H9 (cell line): ENCODE measurements around the gene FNDC4. TPM values are rescaled to one million over a fixed set of nuclear protein-coding genes. Genes with fewer than 3 reads are reported as not detected.
"Not testable (repeated sequence)": the region's sequence is repeated elsewhere in the genome, so short reads cannot be mapped to it uniquely, and the experiment has no call there.

ENCODE experiments used
- DNase-seq: peaks from one replicate; pipeline ENCODE4 v3.0.0-alpha.2; 2017
- H2AFZ ChIP-seq: one replicate; pipeline ENCODE4 v1.6.1; 2013; ENCODE audit warnings: mild to moderate bottlenecking, low read length, control low read depth, moderate library complexity
- H2AK5ac ChIP-seq: 2 replicates; pipeline ENCODE4 v1.6.1; 2013; ENCODE audit warnings: low read length, control low read depth, mixed read lengths; ENCODE audit not compliant: insufficient read length
- H2BK120ac ChIP-seq: one replicate; pipeline ENCODE4 v1.6.1; 2013; ENCODE audit warnings: low read depth, mild to moderate bottlenecking, low read length, control low read depth, inconsistent platforms; ENCODE audit not compliant: poor library complexity, severe bottlenecking
- H2BK12ac ChIP-seq: 2 replicates; pipeline ENCODE4 v1.6.1; 2013; ENCODE audit warnings: low read length, control low read depth, mixed read lengths, low read depth; ENCODE audit not compliant: insufficient read length
- H2BK15ac ChIP-seq: 2 replicates; pipeline ENCODE4 v1.6.1; 2013; ENCODE audit warnings: low read depth, low read length, control low read depth
- H2BK20ac ChIP-seq: one replicate; pipeline ENCODE4 v1.6.1; 2013; ENCODE audit warnings: low read depth, mild to moderate bottlenecking, low read length, control low read depth, inconsistent platforms; ENCODE audit not compliant: poor library complexity, severe bottlenecking
- H2BK5ac ChIP-seq: 2 replicates; pipeline ENCODE4 v1.6.1; 2013; ENCODE audit warnings: low read length, control low read depth, mixed read lengths; ENCODE audit not compliant: insufficient read length
- H3K14ac ChIP-seq: 2 replicates; pipeline ENCODE4 v1.6.1; 2013; ENCODE audit warnings: low read length, control low read depth; ENCODE audit not compliant: insufficient read depth
- H3K18ac ChIP-seq: 2 replicates; pipeline ENCODE4 v1.6.1; 2013; ENCODE audit warnings: low read depth, mild to moderate bottlenecking, mixed read lengths, low read length, control low read depth; ENCODE audit not compliant: insufficient read length
- H3K23ac ChIP-seq: 2 replicates; pipeline ENCODE4 v1.6.1; 2013; ENCODE audit warnings: low read length, control low read depth, mixed read lengths, low read depth; ENCODE audit not compliant: insufficient read length
- H3K23me2 ChIP-seq: 2 replicates; pipeline ENCODE4 v1.6.1; 2013; ENCODE audit warnings: low read depth, mild to moderate bottlenecking, mixed read lengths, low read length, control low read depth; ENCODE audit not compliant: insufficient read length, poor library complexity, severe bottlenecking
- H3K27ac ChIP-seq: 2 replicates; pipeline ENCODE4 v1.5.1; 2013; ENCODE audit warnings: low read length, control low read depth, mixed read lengths, low read depth; ENCODE audit not compliant: insufficient read length
- H3K27me3 ChIP-seq: 2 replicates; pipeline ENCODE4 v1.6.1; 2013; ENCODE audit warnings: low read length, control low read depth, inconsistent platforms; ENCODE audit not compliant: insufficient read depth
- H3K4ac ChIP-seq: 2 replicates; pipeline ENCODE4 v1.6.1; 2013; ENCODE audit warnings: low read depth, mild to moderate bottlenecking, control low read depth, inconsistent platforms, low read length, moderate library complexity
- H3K4me1 ChIP-seq: 2 replicates; pipeline ENCODE4 v1.6.1; 2013; ENCODE audit warnings: low read length, control low read depth, inconsistent platforms; ENCODE audit not compliant: insufficient read depth
- H3K4me2 ChIP-seq: 2 replicates; pipeline ENCODE4 v1.6.1; 2013; ENCODE audit warnings: low read length, control low read depth, mixed read lengths; ENCODE audit not compliant: insufficient read length, insufficient read depth
- H3K56ac ChIP-seq: 2 replicates; pipeline ENCODE4 v1.6.1; 2013; ENCODE audit warnings: low read depth, mild to moderate bottlenecking, mixed read lengths, low read length, control low read depth; ENCODE audit not compliant: insufficient read length
- H3K79me1 ChIP-seq: 2 replicates; pipeline ENCODE4 v1.6.1; 2013; ENCODE audit warnings: low read depth, mild to moderate bottlenecking, moderate library complexity, low read length, control low read depth, inconsistent platforms; ENCODE audit not compliant: insufficient read depth, poor library complexity, severe bottlenecking
- H3K79me2 ChIP-seq: 2 replicates; pipeline ENCODE4 v1.6.1; 2013; ENCODE audit warnings: low read length, control low read depth, inconsistent platforms; ENCODE audit not compliant: insufficient read depth
- H3K9ac ChIP-seq: 2 replicates; pipeline ENCODE4 v1.6.1; 2013; ENCODE audit warnings: low read length, control low read depth, mixed read lengths; ENCODE audit not compliant: insufficient read length; ENCODE audit errors: extremely low read depth
- H3K9me3 ChIP-seq: one replicate; pipeline ENCODE4 v1.6.1; 2013; ENCODE audit warnings: low read depth, low read length, inconsistent platforms; ENCODE audit not compliant: control insufficient read depth
- H3T11ph ChIP-seq: one replicate; pipeline ENCODE4 v1.6.1; 2013; ENCODE audit warnings: mild to moderate bottlenecking, low read length, control low read depth, inconsistent platforms
- H4K20me1 ChIP-seq: one replicate; pipeline ENCODE4 v1.6.1; 2013; ENCODE audit not compliant: control insufficient read depth, insufficient read length, insufficient read depth
- H4K5ac ChIP-seq: 2 replicates; pipeline ENCODE4 v1.6.1; 2013; ENCODE audit warnings: low read depth, mild to moderate bottlenecking, mixed read lengths, low read length, control low read depth; ENCODE audit not compliant: insufficient read length
- H4K8ac ChIP-seq: replicated peaks from 2 replicates; pipeline ENCODE4 v1.6.1; 2013; ENCODE audit warnings: low read length, control low read depth, mixed read lengths, low read depth; ENCODE audit not compliant: insufficient read length
- H4K91ac ChIP-seq: 2 replicates; pipeline ENCODE4 v1.6.1; 2013; ENCODE audit warnings: low read depth, mild to moderate bottlenecking, moderate library complexity, mixed read lengths, low read length, control low read depth; ENCODE audit not compliant: insufficient read length
- H3K27ac Mint-ChIP-seq, 3 experiments: 2 replicates in 2 of 3; 3 replicates in 1 of 3; pipeline ENCODE4 v1.8.0; 2020 to 2021; ENCODE audit warnings: mixed read lengths in 3 of 3, mild to moderate bottlenecking in 1 of 3, moderate library complexity in 1 of 3
- H3K27me3 Mint-ChIP-seq: 2 replicates; pipeline ENCODE4 v1.8.0; 2021; ENCODE audit warnings: low read depth, mild to moderate bottlenecking, moderate library complexity, mixed read lengths
- H3K36me3 Mint-ChIP-seq, 3 experiments: 2 replicates in 2 of 3; 3 replicates in 1 of 3; pipeline ENCODE4 v1.8.0; 2020 to 2021; ENCODE audit warnings: low read depth in 3 of 3, mixed read lengths in 3 of 3; ENCODE audit not compliant: insufficient read depth in 1 of 3
- H3K4me1 Mint-ChIP-seq, 2 experiments: 2 replicates each; pipeline ENCODE4 v1.8.0; 2020; ENCODE audit warnings: mixed read lengths in 2 of 2
- H3K4me3 Mint-ChIP-seq, 2 experiments: 2 replicates in 1 of 2; 3 replicates in 1 of 2; pipeline ENCODE4 v1.8.0; 2020 to 2021; ENCODE audit warnings: mild to moderate bottlenecking in 2 of 2, mixed read lengths in 2 of 2, moderate library complexity in 1 of 2
- H3K9me3 Mint-ChIP-seq, 2 experiments: 2 replicates in 1 of 2; 3 replicates in 1 of 2; pipeline ENCODE4 v1.8.0; 2020; ENCODE audit warnings: mild to moderate bottlenecking in 2 of 2, mixed read lengths in 2 of 2, moderate library complexity in 1 of 2
- CTCF ChIP-seq: fragments of 200-600 bp; sonication (generic); conservative IDR thresholded peaks from 3 replicates; pipeline ENCODE4 v1.8.0; 2021; ENCODE audit warnings: antibody characterized with exemption, mild to moderate bottlenecking
- WGBS: extraction: QIAGEN DNeasy Blood & Tissue Kit; methylation state at CpG from one replicate; pipeline ENCODE4 v1.1.7; 2013; ENCODE audit warnings: missing lambda C conversion rate, low lambda C conversion rate, mixed read lengths; ENCODE audit not compliant: insufficient read length; ENCODE audit errors: extremely low coverage; 5-methylcytosine and 5-hydroxymethylcytosine counted together
- total RNA-seq: library from RNA; stranded (reverse); gene quantifications from 2 replicates; pipeline ENCODE4 v1.2.1, GENCODE V29; 2021

The FNDC4 gene
- total RNA-seq, 1 experiment from 2014 or later, result 21.5 TPM

GRCh38 chr2:27544143-27544821 is 49.3 kb upstream of the FNDC4 start:
- Mint-ChIP-seq H3K9me3 (peaks cover 16 to 22% of the 10 kb centered on the region in 2 experiments), H3K27me3 (peaks cover 4% of the 10 kb centered on the region), H3K27ac (no peak overlapping the region), H3K36me3 (no peaks in the 10 kb centered on the region; a peak in 2 of 7 replicates), H3K4me3 (no peak overlapping the region), H3K4me1 (no peaks in the 10 kb centered on the region)
- no peak for DNase-seq
- TF ChIP-seq CTCF, result no peak
- Histone ChIP-seq H2AFZ (no peak overlapping the region), H3K4me1 (no peaks in the 10 kb centered on the region), H3K4me2 (no peak overlapping the region), H3T11ph (no peak overlapping the region), H3K23ac (no peak overlapping the region), H2AK5ac (no peak overlapping the region), H3K9ac (no peak overlapping the region), H4K8ac (no peak overlapping the region), H2BK5ac (no peak overlapping the region), H3K79me1 (no peaks in the 10 kb centered on the region), H3K27me3 (no peaks in the 10 kb centered on the region), H3K56ac (no peak overlapping the region), H2BK20ac (no peak overlapping the region), H3K23me2 (no peaks in the 10 kb centered on the region), H3K9me3 (no peaks in the 10 kb centered on the region), H2BK12ac (no peak overlapping the region), H3K4ac (no peak overlapping the region), H4K20me1 (no peaks in the 10 kb centered on the region), H3K79me2 (no peaks in the 10 kb centered on the region), H2BK15ac (no peak overlapping the region), H3K27ac (no peak overlapping the region), H4K91ac (no peak overlapping the region), H3K18ac (no peak overlapping the region), H2BK120ac (no peak overlapping the region), H4K5ac (no peak overlapping the region), H3K14ac (no peak overlapping the region)
- no CpG with 5 or more reads among the region's 6 CpGs for WGBS

- not testable (repeated sequence) for H3K27me3 ChIP-seq, H3K79me1 ChIP-seq, H2BK12ac ChIP-seq, DNase-seq, H3K4me3 Mint-ChIP-seq, H3K9ac ChIP-seq, H4K5ac ChIP-seq, H3K18ac ChIP-seq, H3K27ac Mint-ChIP-seq, H3K9me3 ChIP-seq, H2AK5ac ChIP-seq, H4K91ac ChIP-seq, H3K14ac ChIP-seq, H3K56ac ChIP-seq, H2AFZ ChIP-seq, H3K4ac ChIP-seq, H3K4me1 Mint-ChIP-seq, H3T11ph ChIP-seq, H4K8ac ChIP-seq, H3K4me2 ChIP-seq, H3K79me2 ChIP-seq, H3K4me1 ChIP-seq, H2BK20ac ChIP-seq, H3K23me2 ChIP-seq, H2BK120ac ChIP-seq, H2BK5ac ChIP-seq, H4K20me1 ChIP-seq, H2BK15ac ChIP-seq, H3K23ac ChIP-seq, H3K27ac ChIP-seq, H3K36me3 Mint-ChIP-seq
- Mint-ChIP-seq H3K9me3 (peaks cover 6 to 12% of the 10 kb centered on the region in 2 experiments; a peak in 3 of 5 replicates), H3K27me3 (peaks cover 19% of the 10 kb centered on the region)
- no CpG with 5 or more reads among the region's 35 CpGs for WGBS
Measured at GRCh38 chr2:27539649-27540048, 44.6 kb upstream of the FNDC4 start.
